Measurements from ENCODE around the gene KCNIP4. TPM values are rescaled to one million over a fixed set of nuclear protein-coding genes. Genes with fewer than 3 reads are reported as not detected.

KCNIP4 gene
- total and polyA plus RNA-seq, 2 of the 8 experiments (the other 6 are each of a cell fraction or from before 2014, with no cell fraction given): 0.06 TPM; not detected in 1

- H4K20me1 ChIP-seq (replicated peaks in 1 of 2; ENCODE audit: control insufficient read depth in 1 of 2, insufficient read depth in 2 of 2, low read length in 2 of 2): no peaks in the 10 kb centered on the region
- DNase-seq (ENCODE audit: low read depth in 1 of 2, low spot score in 2 of 2): no peak
- H3K36me3 ChIP-seq (ENCODE audit: control insufficient read depth in 2 of 4, insufficient read depth in 4 of 4, low read length in 3 of 4): no peaks in the 10 kb centered on the region
- H4K8ac ChIP-seq (ENCODE audit: extremely low read depth, insufficient read depth, low read length): no peak overlapping the region
- H2BK12ac ChIP-seq (ENCODE audit: low read depth, low read length): no peak overlapping the region
- H3K56ac ChIP-seq (replicated peaks; ENCODE audit: insufficient read length, low read depth, low read length): no peak overlapping the region
- CTCF ChIA-PET (ENCODE audit: partially characterized antibody): interaction anchor here (0.7 kb wide), 1 partner anchor 232 kb away, joined by 3 read pairs; no protein-coding TSS in a partner anchor
- H3K4me1 ChIP-seq (replicated peaks in 1 of 4; ENCODE audit: control insufficient read depth in 3 of 4, insufficient read depth in 4 of 4, low read length in 3 of 4): no peaks in the 10 kb centered on the region
- H2BK120ac ChIP-seq (replicated peaks; ENCODE audit: low read depth, low read length): no peak overlapping the region
- H3K9me3 ChIP-seq (ENCODE audit: insufficient read depth in 2 of 2, low read depth in 1 of 2, low read length in 1 of 2): no peaks in the 10 kb centered on the region
- POLR2A ChIA-PET (ENCODE audit: partially characterized antibody): no interaction called here
- H3K79me1 ChIP-seq (ENCODE audit: low read depth, low read length): no peaks in the 10 kb centered on the region
- H2AK5ac ChIP-seq (ENCODE audit: low read depth, low read length): no peak overlapping the region
- no peak overlapping the region for H2BK20ac ChIP-seq (ENCODE audit: low read length)
- H3K23me2 ChIP-seq (ENCODE audit: low read depth, low read length): no peaks in the 10 kb centered on the region
- H4K5ac ChIP-seq (ENCODE audit: insufficient read length, low read depth, low read length): no peak overlapping the region
- no peak overlapping the region for H3K9ac ChIP-seq (replicated peaks in 1 of 4; ENCODE audit: extremely low read depth in 1 of 4, low read depth in 3 of 4, low read length in 3 of 4)
- H3K27ac ChIP-seq (ENCODE audit: low read depth, low read length): no peak overlapping the region
- H2BK15ac ChIP-seq (ENCODE audit: low read length): no peak overlapping the region
- no peak overlapping the region for H3K4me2 ChIP-seq (ENCODE audit: insufficient read depth in 1 of 2, low read depth in 2 of 2, low read length in 2 of 2)
- no peak overlapping the region for H2AFZ ChIP-seq (ENCODE audit: low read length)
- H3K4me3 ChIP-seq (ENCODE audit: extremely low read depth in 1 of 4, insufficient read depth in 2 of 4, low read depth in 3 of 4, low read length in 4 of 4): no peak overlapping the region
- H3K14ac ChIP-seq (ENCODE audit: insufficient read length): no peak overlapping the region
- no peak overlapping the region for H4K91ac ChIP-seq (replicated peaks; ENCODE audit: insufficient read length, low read length)
- H3K18ac ChIP-seq (ENCODE audit: extremely low read depth, low read length): no peak overlapping the region
- H3K79me2 ChIP-seq (ENCODE audit: control insufficient read depth in 1 of 2, insufficient read depth in 2 of 2, low read length in 2 of 2): no peaks in the 10 kb centered on the region
- FAIRE-seq: no peak
- no peak overlapping the region for H3K4ac ChIP-seq (replicated peaks; ENCODE audit: insufficient read length, low read depth, low read length)
- H3K23ac ChIP-seq (ENCODE audit: insufficient read length): no peak overlapping the region
- H3K27me3 ChIP-seq (replicated peaks in 1 of 4; ENCODE audit: control insufficient read depth in 3 of 4, extremely low read depth in 1 of 4, insufficient read depth in 3 of 4, low read length in 3 of 4): no peaks in the 10 kb centered on the region
- 85% methylated on average over 1 of the region's 1 CpG; no CpG with 5 or more reads in 1 of the 2 experiments for WGBS, 2 experiments (ENCODE audit: extremely low coverage in 1 of 2, insufficient coverage in 1 of 2, insufficient read length in 1 of 2, insufficient replicate concordance in 2 of 2, low coverage in 1 of 2, low lambda C conversion rate in 2 of 2, missing lambda C conversion rate in 1 of 2)
- H2BK5ac ChIP-seq (ENCODE audit: low read depth, low read length): no peak overlapping the region
- no peak for TF ChIP-seq POLR2A (IDR thresholded peaks at IDR 0.05; ENCODE audit: control extremely low read depth in 1 of 2, low read depth in 2 of 2, low read length in 2 of 2)
Observed at GRCh38 chr4:20754036-20754435, 1194.5 kb downstream of the KCNIP4 start.

All from H1 (cell line).